Lower leg skin (tissue), 3 donors: ENCODE measurements around the gene ITGA2B.

Experiments used
- CTCF ChIP-seq, 3 donors: fragments of 450-650 bp; IDR thresholded peaks; one replicate each; pipeline ENCODE4 v1.5.1; 2016; ENCODE audit warnings: antibody characterized with exemption in 3 of 3, mild to moderate bottlenecking in 3 of 3, moderate library complexity in 2 of 3
- POLR2A ChIP-seq, 2 donors: fragments of 450-650 bp; IDR thresholded peaks; one replicate each; pipeline ENCODE4 v1.6.1; 2016 to 2017; ENCODE audit warnings: antibody characterized with exemption in 2 of 2, mild to moderate bottlenecking in 1 of 2, moderate library complexity in 1 of 2

- TF ChIP-seq POLR2A (IDR thresholded peaks at IDR 0.05) (no peak), CTCF (IDR thresholded peaks at IDR 0.05) (no peak)
These were observed 33.8 kb downstream of the ITGA2B start for GRCh38 chr17:44355642-44356099.
